DND-41 (cell line): ENCODE data around the gene ASTN1.

Experiments
- ATAC-seq: fragments of 200-7000 bp; cut with Tn5 transposase; 3 replicates; pipeline ENCODE4 v1.9.1; 2021; ENCODE audit warnings: low read depth; ENCODE audit not compliant: insufficient read depth
- DNase-seq: peaks from one replicate; pipeline ENCODE4 v3.0.0-alpha.2; 2020
- H2AFZ ChIP-seq: 2 replicates; pipeline ENCODE4 v1.6.0; 2012; ENCODE audit warnings: low read depth, low read length
- H3K27ac ChIP-seq: 2 replicates; pipeline ENCODE4 v1.5.1; 2012; ENCODE audit warnings: low read length, inconsistent platforms
- H3K27me3 ChIP-seq: fragments of 200-600 bp; sonication (generic); 2 replicates; pipeline ENCODE4 v1.6.0; 2012; ENCODE audit warnings: low read length, mild to moderate bottlenecking, inconsistent platforms; ENCODE audit not compliant: insufficient read depth, poor library complexity
- H3K36me3 ChIP-seq: 2 replicates; pipeline ENCODE4 v1.5.1; 2012; ENCODE audit warnings: low read length, inconsistent platforms; ENCODE audit not compliant: insufficient read depth
- H3K4me1 ChIP-seq: 2 replicates; pipeline ENCODE4 v1.5.1; 2012; ENCODE audit warnings: mild to moderate bottlenecking, low read length; ENCODE audit not compliant: insufficient read depth
- H3K4me2 ChIP-seq: 2 replicates; pipeline ENCODE4 v1.6.0; 2012; ENCODE audit warnings: mild to moderate bottlenecking, moderate library complexity, low read length, inconsistent platforms; ENCODE audit not compliant: insufficient read depth
- H3K4me3 ChIP-seq, 2 experiments: fragments of 200-600 bp in 1 of 2; shearing (Covaris generic) in 1 of 2; 2 replicates each; pipeline ENCODE4 v1.5.1; 2012 to 2016; ENCODE audit warnings: inconsistent platforms in 2 of 2, low read length in 2 of 2, mild to moderate bottlenecking in 2 of 2, low read depth in 1 of 2, moderate library complexity in 1 of 2
- H3K79me2 ChIP-seq: 2 replicates; pipeline ENCODE4 v1.6.0; 2012; ENCODE audit warnings: low read length, inconsistent platforms; ENCODE audit not compliant: insufficient read depth
- H3K9ac ChIP-seq: 2 replicates; pipeline ENCODE4 v1.6.0; 2012; ENCODE audit warnings: low read depth, mild to moderate bottlenecking, inconsistent platforms, low read length, moderate library complexity
- H3K9me3 ChIP-seq: 2 replicates; pipeline ENCODE4 v1.5.1; 2012; ENCODE audit warnings: low read length, moderate library complexity, mild to moderate bottlenecking, inconsistent platforms; ENCODE audit not compliant: insufficient read depth, severe bottlenecking
- H4K20me1 ChIP-seq: 2 replicates; pipeline ENCODE4 v1.6.0; 2012; ENCODE audit warnings: low read length; ENCODE audit not compliant: insufficient read depth
- EZH2 ChIP-seq: IDR thresholded peaks from 3 replicates; pipeline ENCODE4 v1.6.1; 2012; ENCODE audit warnings: borderline replicate concordance, low read depth, mild to moderate bottlenecking, moderate library complexity, low read length, inconsistent platforms; ENCODE audit not compliant: severe bottlenecking
- TF ChIP-seq, protein P1 (sequence below): IDR thresholded peaks from 2 replicates; pipeline ENCODE4 v1.5.1; 2012; ENCODE audit warnings: borderline replicate concordance, low read length, moderate library complexity, mild to moderate bottlenecking; ENCODE audit not compliant: poor library complexity, severe bottlenecking; ENCODE audit errors: extremely low read depth

ASTN1 gene

GRCh38 chr1:176959191-176959820 lies 205.2 kb downstream of the ASTN1 start:
- Histone ChIP-seq H2AFZ (no peak overlapping the region), H3K4me3 (no peak overlapping the region), H3K79me2 (no peaks in the 10 kb centered on the region), H3K9ac (no peak overlapping the region), H3K9me3 (no peaks in the 10 kb centered on the region), H3K4me1 (no peaks in the 10 kb centered on the region), H3K36me3 (no peaks in the 10 kb centered on the region), H3K27me3 (peaks cover 3% of the 10 kb centered on the region), H3K27ac (no peak overlapping the region), H4K20me1 (no peaks in the 10 kb centered on the region), H3K4me2 (no peak overlapping the region)
- ATAC-seq, result no peak
- TF ChIP-seq EZH2, result no peak
- TF ChIP-seq, protein P1, sequence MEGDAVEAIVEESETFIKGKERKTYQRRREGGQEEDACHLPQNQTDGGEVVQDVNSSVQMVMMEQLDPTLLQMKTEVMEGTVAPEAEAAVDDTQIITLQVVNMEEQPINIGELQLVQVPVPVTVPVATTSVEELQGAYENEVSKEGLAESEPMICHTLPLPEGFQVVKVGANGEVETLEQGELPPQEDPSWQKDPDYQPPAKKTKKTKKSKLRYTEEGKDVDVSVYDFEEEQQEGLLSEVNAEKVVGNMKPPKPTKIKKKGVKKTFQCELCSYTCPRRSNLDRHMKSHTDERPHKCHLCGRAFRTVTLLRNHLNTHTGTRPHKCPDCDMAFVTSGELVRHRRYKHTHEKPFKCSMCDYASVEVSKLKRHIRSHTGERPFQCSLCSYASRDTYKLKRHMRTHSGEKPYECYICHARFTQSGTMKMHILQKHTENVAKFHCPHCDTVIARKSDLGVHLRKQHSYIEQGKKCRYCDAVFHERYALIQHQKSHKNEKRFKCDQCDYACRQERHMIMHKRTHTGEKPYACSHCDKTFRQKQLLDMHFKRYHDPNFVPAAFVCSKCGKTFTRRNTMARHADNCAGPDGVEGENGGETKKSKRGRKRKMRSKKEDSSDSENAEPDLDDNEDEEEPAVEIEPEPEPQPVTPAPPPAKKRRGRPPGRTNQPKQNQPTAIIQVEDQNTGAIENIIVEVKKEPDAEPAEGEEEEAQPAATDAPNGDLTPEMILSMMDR, result no peak
- DNase-seq, result no peak

DNA sequence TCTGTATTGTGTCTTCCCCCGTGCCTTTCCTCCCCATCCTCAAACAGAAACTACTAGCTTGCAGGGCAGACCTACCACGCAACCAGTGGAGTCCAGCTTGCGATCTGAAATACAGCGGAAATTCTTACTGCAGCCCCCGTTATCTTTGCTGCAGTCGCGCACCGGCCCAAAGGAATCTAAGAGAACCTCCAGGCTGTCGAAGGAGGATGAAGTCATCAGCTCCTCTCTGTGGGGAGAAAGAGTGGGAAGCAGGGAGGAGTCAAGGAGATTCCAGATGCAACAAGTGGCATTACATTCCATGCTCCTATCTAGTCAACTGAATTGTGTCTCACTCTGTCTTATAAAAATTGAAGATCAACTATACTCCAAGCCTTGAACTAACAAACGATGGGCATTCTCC lies 206.9 kb downstream of the ASTN1 start:
- no peaks in the 10 kb centered on the region for H3K9me3 ChIP-seq
- H3K36me3 ChIP-seq, result no peaks in the 10 kb centered on the region
- no peak for TF ChIP-seq EZH2
- TF ChIP-seq, protein P1, result no peak
- no peaks in the 10 kb centered on the region for H4K20me1 ChIP-seq
- H3K79me2 ChIP-seq, result no peaks in the 10 kb centered on the region
- no peak overlapping the region for H3K4me2 ChIP-seq
- no peak overlapping the region for H2AFZ ChIP-seq
- H3K27ac ChIP-seq, result no peak overlapping the region
- H3K9ac ChIP-seq, result no peak overlapping the region
- H3K27me3 ChIP-seq, result peaks cover 3% of the 10 kb centered on the region
- H3K4me3 ChIP-seq, result no peak overlapping the region
- no peaks in the 10 kb centered on the region for H3K4me1 ChIP-seq
- ATAC-seq, result no peak
- DNase-seq, result no peak

GRCh38 chr1:176954242-176954641 lies 210.3 kb downstream of the ASTN1 start:
- TF ChIP-seq, protein P1, result no peak
- no peak for TF ChIP-seq EZH2
- Histone ChIP-seq H3K79me2 (no peaks in the 10 kb centered on the region), H3K4me2 (no peak overlapping the region), H3K27me3 (no peaks in the 10 kb centered on the region), H2AFZ (no peak overlapping the region), H3K4me3 (no peak overlapping the region), H3K27ac (no peak overlapping the region), H3K4me1 (no peaks in the 10 kb centered on the region), H4K20me1 (no peaks in the 10 kb centered on the region), H3K36me3 (no peaks in the 10 kb centered on the region), H3K9ac (no peak overlapping the region), H3K9me3 (no peaks in the 10 kb centered on the region)
- ATAC-seq, result no peak
- DNase-seq, result no peak

GRCh38 chr1:176950736-176951324 lies 213.7 kb downstream of the ASTN1 start:
- no peaks in the 10 kb centered on the region for H3K9me3 ChIP-seq
- H2AFZ ChIP-seq, result no peak overlapping the region
- no peak overlapping the region for H3K27ac ChIP-seq
- no peaks in the 10 kb centered on the region for H3K79me2 ChIP-seq
- no peaks in the 10 kb centered on the region for H3K27me3 ChIP-seq
- no peak overlapping the region for H3K4me2 ChIP-seq
- H3K4me1 ChIP-seq, result no peaks in the 10 kb centered on the region
- no peak for ATAC-seq
- no peak overlapping the region for H3K9ac ChIP-seq
- no peaks in the 10 kb centered on the region for H3K36me3 ChIP-seq
- no peaks in the 10 kb centered on the region for H4K20me1 ChIP-seq
- no peak for TF ChIP-seq EZH2
- TF ChIP-seq, protein P1, result no peak
- H3K4me3 ChIP-seq, result no peak overlapping the region
- no peak for DNase-seq
